Activated B cell treated with CpG ODN at 0.5 μM for 24 hours (primary cell): Measurements from ENCODE around the gene DGKE. TPM values are rescaled to one million over a fixed set of nuclear protein-coding genes. Genes with fewer than 3 reads are reported as not detected.

Experiments
- ATAC-seq: fragments of 200-7000 bp; cut with Tn5 transposase; one replicate; pipeline ENCODE4 v1.10.0; 2021; ENCODE audit warnings: low read depth, mild to moderate bottlenecking, moderate library complexity
- CTCF ChIA-PET: fragments of 350-600 bp; sonication (Branson Sonifier 250); formaldehyde crosslinking; loops from one replicate; lab custom pipeline; 2021; ENCODE audit warnings: antibody characterized with exemption; lab: Charles Lee
- POLR2A ChIA-PET: fragments of 350-600 bp; sonication (Branson Sonifier 250); formaldehyde crosslinking; loops from one replicate; lab custom pipeline; 2021; ENCODE audit warnings: antibody characterized with exemption; lab: Charles Lee
- DNase-seq: peaks from one replicate; pipeline ENCODE4 v3.0.0; 2022
- H3K27ac Mint-ChIP-seq: one replicate; pipeline ENCODE4 v1.8.0; 2020; ENCODE audit warnings: mixed read lengths
- H3K27me3 Mint-ChIP-seq: one replicate; pipeline ENCODE4 v1.8.0; 2021; ENCODE audit warnings: mixed read lengths
- H3K36me3 Mint-ChIP-seq: one replicate; pipeline ENCODE4 v1.8.0; 2021; ENCODE audit warnings: low read depth, mixed read lengths
- H3K4me1 Mint-ChIP-seq: one replicate; pipeline ENCODE4 v1.8.0; 2021; ENCODE audit warnings: mixed read lengths
- H3K4me3 Mint-ChIP-seq: one replicate; pipeline ENCODE4 v1.8.0; 2020; ENCODE audit warnings: mild to moderate bottlenecking, mixed read lengths
- H3K9me3 Mint-ChIP-seq: one replicate; pipeline ENCODE4 v1.8.0; 2020; ENCODE audit warnings: mixed read lengths
- intact Hi-C: fragments of 100-400 bp; cut with micrococcal nuclease; formaldehyde crosslinking; loops from one replicate; pipeline ENCODE4 v1.15.1; 2024
- total RNA-seq: library from RNA; stranded (reverse); gene quantifications from 2 replicates; pipeline ENCODE4 v1.2.3, GENCODE V29; 2022
- TF ChIP-seq, protein P1 (sequence below): fragments of 200-600 bp; IDR thresholded peaks from one replicate; pipeline ENCODE4 v1.8.0; 2022; ENCODE audit warnings: antibody characterized with exemption, mild to moderate bottlenecking

DGKE gene
- 15.4 and 20.3 TPM in 2 replicates for total RNA-seq

DNA sequence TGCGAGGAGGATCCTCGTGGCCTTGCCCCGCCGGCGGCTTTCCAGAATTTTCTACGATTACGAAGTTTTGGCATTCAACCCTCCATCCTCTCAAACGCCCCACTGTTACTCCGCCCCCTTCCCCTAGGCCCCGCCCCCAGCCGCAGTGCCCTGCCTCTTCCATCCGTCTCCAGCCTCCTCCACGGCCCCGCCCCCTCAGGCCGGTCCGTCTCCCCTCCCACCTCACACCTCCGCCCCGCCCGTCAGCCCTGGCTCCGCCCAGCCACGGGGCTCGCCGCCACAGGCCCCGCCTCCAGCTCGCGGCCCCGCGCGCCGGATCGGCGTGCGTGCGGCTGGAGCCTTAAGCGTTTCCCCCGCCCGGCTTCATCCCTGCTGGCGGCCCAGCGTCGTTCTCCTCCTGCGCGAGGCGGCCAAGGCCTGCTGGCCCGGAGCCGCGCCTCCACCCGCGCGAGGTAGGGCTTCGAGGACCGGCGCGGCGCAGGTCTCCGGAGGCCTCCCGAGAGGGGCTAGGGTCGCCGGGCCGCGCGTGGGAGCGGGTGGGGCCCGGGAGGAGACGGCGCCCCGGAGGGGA lies at the start of gene DGKE, which contains the start of gene C17orf67:
TSS of gene DGKE (plus strand) at position 343 of the 571 bp plus-strand sequence. CDS start 645 bp downstream, outside the sequence.
TSS of gene C17orf67 (minus strand) at position 112 of the 571 bp plus-strand sequence. CDS start 18,110 bp downstream, outside the sequence.
- no peaks in the 10 kb centered on the region for H3K27me3 Mint-ChIP-seq
- H3K4me3 Mint-ChIP-seq = peak within 1 kb of the TSS; percentile 93
- ChIA-PET CTCF (interaction anchor here (3.5 kb wide), 1 partner anchor 14 kb away, joined by 14 read pairs; no protein-coding TSS in a partner anchor), POLR2A (interaction anchor here (0.7 to 2.5 kb wide), 7 partner anchors 9 to 782 kb away, joined by 3 to 12 read pairs (median 4); partner anchors contain the start of genes AKAP1 and SCPEP1)
- ATAC-seq (peak; percentile 92), DNase-seq (peak; percentile 99)
- H3K27ac Mint-ChIP-seq = peak within 1 kb of the TSS; percentile 88
- H3K9me3 Mint-ChIP-seq = no peaks in the 10 kb centered on the region
- peaks cover 42% of the 10 kb centered on the region for H3K4me1 Mint-ChIP-seq
- TF ChIP-seq, protein P1, sequence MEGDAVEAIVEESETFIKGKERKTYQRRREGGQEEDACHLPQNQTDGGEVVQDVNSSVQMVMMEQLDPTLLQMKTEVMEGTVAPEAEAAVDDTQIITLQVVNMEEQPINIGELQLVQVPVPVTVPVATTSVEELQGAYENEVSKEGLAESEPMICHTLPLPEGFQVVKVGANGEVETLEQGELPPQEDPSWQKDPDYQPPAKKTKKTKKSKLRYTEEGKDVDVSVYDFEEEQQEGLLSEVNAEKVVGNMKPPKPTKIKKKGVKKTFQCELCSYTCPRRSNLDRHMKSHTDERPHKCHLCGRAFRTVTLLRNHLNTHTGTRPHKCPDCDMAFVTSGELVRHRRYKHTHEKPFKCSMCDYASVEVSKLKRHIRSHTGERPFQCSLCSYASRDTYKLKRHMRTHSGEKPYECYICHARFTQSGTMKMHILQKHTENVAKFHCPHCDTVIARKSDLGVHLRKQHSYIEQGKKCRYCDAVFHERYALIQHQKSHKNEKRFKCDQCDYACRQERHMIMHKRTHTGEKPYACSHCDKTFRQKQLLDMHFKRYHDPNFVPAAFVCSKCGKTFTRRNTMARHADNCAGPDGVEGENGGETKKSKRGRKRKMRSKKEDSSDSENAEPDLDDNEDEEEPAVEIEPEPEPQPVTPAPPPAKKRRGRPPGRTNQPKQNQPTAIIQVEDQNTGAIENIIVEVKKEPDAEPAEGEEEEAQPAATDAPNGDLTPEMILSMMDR = no peak
- peaks cover 32% of the 10 kb centered on the region for H3K36me3 Mint-ChIP-seq
- intact Hi-C loops = loop anchor here (1.0 to 10.0 kb wide), 9 partner anchors 15 to 1173 kb away; partner anchors contain the start of genes AKAP1, COIL, MRPS23 and MSI2

DNA sequence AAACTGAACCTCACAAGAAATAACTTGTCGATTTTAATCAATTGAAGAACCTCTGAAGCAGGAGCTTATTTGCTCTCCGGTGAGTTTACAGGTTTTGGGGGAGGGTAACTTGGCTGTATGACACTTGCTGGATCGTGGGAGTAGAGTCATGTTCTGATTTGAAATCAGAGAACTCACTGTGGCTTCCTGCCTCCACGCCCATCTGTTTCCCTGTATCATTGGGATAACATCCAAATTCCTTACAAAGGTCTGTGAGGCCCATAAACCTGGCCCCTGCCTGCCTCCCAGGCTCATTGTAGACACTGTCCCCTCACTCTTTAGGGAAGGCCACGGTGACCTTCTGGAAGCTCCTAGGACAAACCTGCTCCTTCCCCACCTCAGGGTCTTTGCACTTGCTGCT lies 48.5 kb upstream of the DGKE start:
- H3K4me1 Mint-ChIP-seq = peaks cover 15% of the 10 kb centered on the region
- no peaks in the 10 kb centered on the region for H3K9me3 Mint-ChIP-seq
- CTCF ChIA-PET = no interaction called here
- TF ChIP-seq, protein P1 = no peak
- H3K4me3 Mint-ChIP-seq = no peak overlapping the region
- no peak overlapping the region for H3K27ac Mint-ChIP-seq
- H3K36me3 Mint-ChIP-seq = no peaks in the 10 kb centered on the region
- peaks cover 11% of the 10 kb centered on the region for H3K27me3 Mint-ChIP-seq
- DNase-seq = no peak
- no peak for ATAC-seq
- intact Hi-C loops = no loop called here
- POLR2A ChIA-PET = no interaction called here

DNA sequence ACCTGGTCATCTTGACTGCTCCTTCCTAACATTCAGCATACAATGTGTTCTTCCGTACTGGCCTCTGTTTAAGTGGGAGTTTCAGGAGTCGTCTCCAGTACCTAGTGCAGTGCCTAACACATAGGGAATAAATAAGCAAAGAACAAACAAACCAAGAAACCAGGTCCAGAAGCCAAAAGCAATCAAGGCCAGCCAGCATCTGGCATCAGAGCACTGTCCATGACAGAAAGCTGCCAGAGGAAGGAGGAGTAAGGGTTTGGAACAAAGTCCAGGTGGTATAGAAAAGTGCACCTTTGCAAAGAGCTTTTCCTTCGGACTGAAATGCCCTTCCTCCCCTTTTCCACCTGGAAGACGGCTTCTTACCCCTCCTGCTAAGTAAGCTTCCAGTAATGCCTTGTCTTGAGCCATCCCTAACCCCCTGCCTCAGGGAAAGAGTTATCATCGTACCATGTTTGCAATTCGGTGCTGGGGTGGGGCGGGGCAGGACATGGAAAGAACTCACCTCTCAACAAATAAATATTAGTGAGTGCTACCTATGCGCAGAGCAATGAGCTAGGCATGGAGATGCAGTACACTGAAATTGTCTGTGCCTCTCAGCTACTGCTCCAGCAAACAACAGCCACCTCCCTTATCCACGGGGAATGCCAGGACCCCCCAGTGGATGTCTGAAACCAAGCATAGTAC lies 47.8 kb upstream of the DGKE start:
- ATAC-seq (no peak), DNase-seq (no peak)
- no peak overlapping the region for H3K27ac Mint-ChIP-seq
- no peaks in the 10 kb centered on the region for H3K9me3 Mint-ChIP-seq
- H3K4me1 Mint-ChIP-seq = peaks cover 13% of the 10 kb centered on the region
- ChIA-PET CTCF (interaction anchor here (1.2 kb wide), 1 partner anchor 194 kb away, joined by 4 read pairs; no protein-coding TSS in a partner anchor), POLR2A (interaction anchor here (1.4 kb wide), 1 partner anchor 48 kb away, joined by 6 read pairs; the partner anchor contains the start of genes C17orf67 and DGKE)
- H3K27me3 Mint-ChIP-seq = peaks cover 8% of the 10 kb centered on the region
- no peak overlapping the region for H3K4me3 Mint-ChIP-seq
- H3K36me3 Mint-ChIP-seq = no peaks in the 10 kb centered on the region
- TF ChIP-seq, protein P1 = no peak
- intact Hi-C loops = no loop called here

DNA sequence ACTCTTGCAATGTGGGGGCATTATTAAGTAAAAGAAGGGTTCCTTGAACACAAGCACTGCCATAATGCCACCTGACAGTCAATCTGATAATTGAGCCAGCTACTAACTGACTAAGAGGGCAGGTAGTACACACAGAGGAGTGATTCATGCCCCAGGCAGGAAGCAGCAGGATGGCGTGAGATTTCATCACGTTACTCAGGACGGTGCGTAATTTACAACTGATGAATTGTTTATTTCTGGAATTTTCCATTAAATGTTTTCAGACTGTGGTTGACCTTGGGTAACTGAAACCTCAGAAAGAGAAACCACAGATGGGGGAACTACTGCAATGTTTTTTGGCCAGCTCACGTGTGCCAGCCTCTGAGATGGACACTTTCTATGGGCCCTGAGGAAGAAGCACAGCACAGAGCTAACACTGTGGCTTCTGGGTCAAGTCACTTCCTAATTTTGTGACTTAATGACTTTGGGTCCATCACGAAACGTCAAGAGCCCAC lies 46.9 kb upstream of the DGKE start:
- H3K36me3 Mint-ChIP-seq = no peaks in the 10 kb centered on the region
- TF ChIP-seq, protein P1 = no peak

More for the DNA sequence above, 46.9 kb upstream of the DGKE start:
- ATAC-seq = peak; percentile 90
- Mint-ChIP-seq H3K27ac (peak overlapping the region; percentile 66), H3K27me3 (no peaks in the 10 kb centered on the region), H3K9me3 (no peaks in the 10 kb centered on the region), H3K4me1 (peaks cover 13% of the 10 kb centered on the region), H3K4me3 (peak overlapping the region; percentile 19)
- CTCF ChIA-PET = interaction anchor here (1.2 kb wide), 1 partner anchor 195 kb away, joined by 4 read pairs; no protein-coding TSS in a partner anchor
- POLR2A ChIA-PET = interaction anchor here (1.4 kb wide), 1 partner anchor 47 kb away, joined by 6 read pairs; the partner anchor contains the start of genes C17orf67 and DGKE
- DNase-seq = no peak
- intact Hi-C loops = no loop called here
